HUES6 (cell line): ENCODE results near the gene PVR.
"Not testable (repeated sequence)": the region's sequence is repeated elsewhere in the genome, so short reads cannot be mapped to it uniquely, and the experiment has no call there.

Source experiments
- H3K27ac ChIP-seq: 2 replicates; pipeline ENCODE4 v1.7.0; 2013; ENCODE audit warnings: low read depth, mild to moderate bottlenecking, low read length, inconsistent platforms
- H3K27me3 ChIP-seq: 2 replicates; pipeline ENCODE4 v1.6.1; 2013; ENCODE audit warnings: low read length; ENCODE audit not compliant: control insufficient read depth, insufficient read depth
- H3K36me3 ChIP-seq: 2 replicates; pipeline ENCODE4 v1.6.1; 2013; ENCODE audit warnings: low read length; ENCODE audit not compliant: control insufficient read depth, insufficient read depth
- H3K4me1 ChIP-seq: 2 replicates; pipeline ENCODE4 v1.6.1; 2013; ENCODE audit warnings: low read length; ENCODE audit not compliant: control insufficient read depth, insufficient read depth
- H3K4me3 ChIP-seq: 2 replicates; pipeline ENCODE4 v1.5.1; 2013; ENCODE audit warnings: low read depth, low read length
- H3K9ac ChIP-seq: one replicate; pipeline ENCODE4 v1.6.1; 2013; ENCODE audit warnings: mild to moderate bottlenecking, low read length
- H3K9me3 ChIP-seq: 2 replicates; pipeline ENCODE4 v1.6.1; 2013; ENCODE audit warnings: low read depth, low read length; ENCODE audit not compliant: control insufficient read depth, insufficient read depth

Gene PVR

GRCh38 chr19:44702551-44703176 lies 59.0 kb downstream of the PVR start:
- H3K9me3 ChIP-seq, result no peaks in the 10 kb centered on the region
- no peaks in the 10 kb centered on the region for H3K27me3 ChIP-seq
- H3K36me3 ChIP-seq, result no peaks in the 10 kb centered on the region
- H3K4me3 ChIP-seq, result no peak overlapping the region
- no peak overlapping the region for H3K9ac ChIP-seq
- peaks cover under 1% of the 10 kb centered on the region; the same call in 1 of the 2 replicates for H3K4me1 ChIP-seq
- H3K27ac ChIP-seq, result no peak overlapping the region

DNA sequence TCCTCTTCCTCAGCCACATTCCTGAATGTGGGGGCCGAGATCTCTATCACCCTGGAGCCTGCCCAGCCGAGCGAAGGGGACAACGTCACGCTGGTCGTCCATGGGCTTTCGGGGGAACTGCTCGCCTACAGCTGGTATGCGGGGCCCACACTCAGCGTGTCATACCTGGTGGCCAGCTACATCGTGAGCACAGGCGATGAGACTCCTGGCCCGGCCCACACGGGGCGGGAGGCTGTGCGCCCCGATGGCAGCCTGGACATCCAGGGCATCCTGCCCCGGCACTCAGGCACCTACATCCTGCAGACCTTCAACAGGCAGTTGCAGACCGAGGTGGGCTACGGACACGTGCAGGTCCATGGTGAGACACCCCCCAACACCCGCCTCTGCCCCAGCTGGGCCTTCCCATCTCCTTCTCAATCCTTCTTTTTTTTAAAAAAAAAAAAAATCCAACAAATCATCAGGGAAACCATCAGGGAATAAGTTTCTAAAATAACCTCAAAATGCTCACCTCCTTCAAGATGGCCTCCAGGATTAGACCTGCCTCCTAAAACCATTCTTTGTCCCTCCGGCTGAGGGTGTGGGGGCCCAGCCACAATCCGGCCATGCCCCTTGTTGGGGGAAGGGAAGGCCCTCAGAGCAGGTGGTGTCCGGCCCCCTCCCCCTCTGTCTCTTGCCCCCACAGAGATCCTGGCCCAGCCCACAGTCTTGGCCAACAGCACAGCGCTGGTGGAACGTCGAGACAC lies 59.8 kb downstream of the PVR start:
- Histone ChIP-seq H3K27ac (no peak overlapping the region), H3K36me3 (no peaks in the 10 kb centered on the region), H3K9me3 (no peaks in the 10 kb centered on the region), H3K27me3 (no peaks in the 10 kb centered on the region), H3K4me1 (no peaks in the 10 kb centered on the region), H3K4me3 (no peak overlapping the region), H3K9ac (no peak overlapping the region)

- Histone ChIP-seq H3K27ac (no peak overlapping the region), H3K27me3 (no peaks in the 10 kb centered on the region), H3K4me1 (no peaks in the 10 kb centered on the region), H3K9ac (no peak overlapping the region), H3K9me3 (no peaks in the 10 kb centered on the region), H3K36me3 (no peaks in the 10 kb centered on the region), H3K4me3 (no peak overlapping the region)
Observed at GRCh38 chr19:44704982-44705381, 61.3 kb downstream of the PVR start.

DNA sequence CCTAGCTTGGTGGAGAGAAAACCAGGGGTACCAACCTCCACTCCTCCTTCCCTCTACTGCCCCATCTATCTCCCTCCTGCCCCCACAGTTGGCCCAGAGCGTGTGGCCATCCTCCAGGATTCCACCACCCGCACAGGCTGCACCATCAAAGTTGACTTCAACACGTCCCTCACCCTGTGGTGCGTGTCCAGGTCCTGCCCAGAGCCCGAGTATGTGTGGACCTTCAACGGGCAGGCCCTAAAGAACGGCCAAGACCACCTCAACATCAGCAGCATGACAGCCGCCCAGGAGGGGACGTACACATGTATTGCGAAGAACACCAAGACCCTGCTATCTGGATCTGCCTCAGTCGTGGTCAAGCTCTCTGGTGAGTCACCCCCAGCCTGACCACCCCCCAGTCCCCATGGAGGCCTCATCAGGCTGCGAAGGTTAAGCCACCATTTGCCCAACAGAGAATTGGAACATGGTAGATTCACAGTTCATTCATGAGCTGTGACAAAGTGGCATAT lies 61.8 kb downstream of the PVR start:
- Histone ChIP-seq H3K4me3 (no peak overlapping the region), H3K9ac (no peak overlapping the region), H3K4me1 (no peaks in the 10 kb centered on the region), H3K36me3 (no peaks in the 10 kb centered on the region), H3K27ac (no peak overlapping the region), H3K9me3 (no peaks in the 10 kb centered on the region), H3K27me3 (no peaks in the 10 kb centered on the region)

DNA sequence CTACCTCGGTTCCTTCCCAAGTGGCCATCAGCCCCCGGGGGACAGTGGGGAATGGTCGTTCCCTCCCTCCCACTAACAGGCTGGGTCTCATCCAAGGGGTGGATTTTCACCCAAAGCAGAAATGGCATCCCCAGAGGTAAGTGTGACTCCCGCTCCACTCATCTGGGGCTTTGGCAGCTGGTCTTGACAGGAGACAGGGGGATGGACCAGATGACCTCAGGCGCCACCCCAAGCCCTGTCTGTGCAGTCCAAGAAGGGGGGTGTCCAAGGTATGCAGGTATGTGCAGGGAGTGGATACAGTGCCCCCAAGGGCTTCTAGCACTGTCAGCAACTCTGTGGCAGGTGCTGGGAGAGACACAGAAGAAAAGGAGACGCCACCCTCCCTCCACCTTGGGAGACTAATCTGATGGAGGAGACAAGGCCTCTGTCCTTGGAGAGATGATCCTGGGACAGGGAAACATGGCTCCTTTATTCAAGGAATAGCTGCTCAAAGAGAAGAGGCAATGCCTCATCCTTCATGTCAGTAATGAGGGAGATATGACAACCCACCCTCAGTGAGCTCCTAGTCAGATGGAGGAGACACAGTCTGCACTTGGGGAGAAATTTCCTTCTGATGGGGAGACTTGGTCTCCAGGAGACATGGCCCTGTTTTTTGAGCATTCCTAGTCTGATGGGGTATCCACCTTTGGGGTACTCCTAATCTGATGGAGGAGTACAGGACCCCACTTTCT lies 63.0 kb downstream of the PVR start:
- Histone ChIP-seq H3K27me3 (no peaks in the 10 kb centered on the region), H3K4me3 (no peak overlapping the region), H3K36me3 (no peaks in the 10 kb centered on the region), H3K27ac (no peak overlapping the region), H3K9me3 (no peaks in the 10 kb centered on the region), H3K9ac (no peak overlapping the region), H3K4me1 (no peaks in the 10 kb centered on the region)

- Histone ChIP-seq H3K9ac (no peak overlapping the region), H3K9me3 (no peaks in the 10 kb centered on the region), H3K4me3 (no peak overlapping the region), H3K36me3 (no peaks in the 10 kb centered on the region), H3K27me3 (no peaks in the 10 kb centered on the region), H3K4me1 (no peaks in the 10 kb centered on the region), H3K27ac (no peak overlapping the region)
Observed at GRCh38 chr19:44707794-44708193, 64.1 kb downstream of the PVR start.

- Histone ChIP-seq H3K27me3 (no peaks in the 10 kb centered on the region), H3K9me3 (no peaks in the 10 kb centered on the region), H3K4me1 (no peaks in the 10 kb centered on the region), H3K4me3 (no peak overlapping the region), H3K27ac (no peak overlapping the region), H3K9ac (no peak overlapping the region), H3K36me3 (no peaks in the 10 kb centered on the region)
Observed at GRCh38 chr19:44708940-44709339, 65.2 kb downstream of the PVR start.

- not testable (repeated sequence) for H3K27ac ChIP-seq, H3K4me1 ChIP-seq, H3K27me3 ChIP-seq, H3K36me3 ChIP-seq, H3K9me3 ChIP-seq, H3K4me3 ChIP-seq, H3K9ac ChIP-seq
Observed at GRCh38 chr19:44709434-44710266, 65.9 kb downstream of the PVR start.

GRCh38 chr19:44710483-44710882 lies 66.8 kb downstream of the PVR start:
- H3K4me1 ChIP-seq, result no peaks in the 10 kb centered on the region
- H3K9me3 ChIP-seq, result peaks cover 11% of the 10 kb centered on the region
- no peak overlapping the region for H3K9ac ChIP-seq
- no peaks in the 10 kb centered on the region for H3K27me3 ChIP-seq
- no peaks in the 10 kb centered on the region for H3K36me3 ChIP-seq
- no peak overlapping the region for H3K4me3 ChIP-seq
- no peak overlapping the region for H3K27ac ChIP-seq

- H3K27ac ChIP-seq, result no peak overlapping the region
- H3K36me3 ChIP-seq, result no peaks in the 10 kb centered on the region
- H3K9me3 ChIP-seq, result peaks cover 17% of the 10 kb centered on the region
Observed at GRCh38 chr19:44712864-44713515, 69.3 kb downstream of the PVR start.

More at GRCh38 chr19:44712864-44713515, 69.3 kb downstream of the PVR start:
- Histone ChIP-seq H3K9ac (no peak overlapping the region), H3K4me3 (no peak overlapping the region), H3K27me3 (no peaks in the 10 kb centered on the region), H3K4me1 (no peaks in the 10 kb centered on the region)
